ENCODE measurements around the gene GPLD1.
"Not testable (repeated sequence)": the region's sequence is repeated elsewhere in the genome, so short reads cannot be mapped to it uniquely, and the experiment has no call there.

The GPLD1 gene

GRCh38 chr6:24394061-24394779 is 95.2 kb downstream of the GPLD1 start:
- TF ChIP-seq CTCF (IDR thresholded peaks at IDR 0.05; ENCODE audit: borderline replicate concordance, insufficient read depth, low read depth, low read length) = no peak

GRCh38 chr6:24391756-24392405 is 97.5 kb downstream of the GPLD1 start:
- TF ChIP-seq CTCF (IDR thresholded peaks at IDR 0.05; ENCODE audit: borderline replicate concordance, insufficient read depth, low read depth, low read length) = no peak
- H3K4me3 ChIP-seq (ENCODE audit: low read depth, low read length) = no peak overlapping the region

More at GRCh38 chr6:24394061-24394779, 95.2 kb downstream of the GPLD1 start:
- no peak overlapping the region for H3K4me3 ChIP-seq (ENCODE audit: low read depth, low read length)

GRCh38 chr6:24391208-24391607 is 98.2 kb downstream of the GPLD1 start:
- no peak overlapping the region for H3K4me3 ChIP-seq (ENCODE audit: low read depth, low read length)
- no peak for TF ChIP-seq CTCF (IDR thresholded peaks at IDR 0.05; ENCODE audit: borderline replicate concordance, insufficient read depth, low read depth, low read length)

- H3K4me3 ChIP-seq (ENCODE audit: low read depth, low read length) = no peak overlapping the region
- TF ChIP-seq CTCF (IDR thresholded peaks at IDR 0.05; ENCODE audit: borderline replicate concordance, insufficient read depth, low read depth, low read length) = no peak
These were observed 101.6 kb downstream of the GPLD1 start for GRCh38 chr6:24387818-24388217.

GRCh38 chr6:24385536-24386269 is 103.7 kb downstream of the GPLD1 start:
- no peak overlapping the region for H3K4me3 ChIP-seq (ENCODE audit: low read depth, low read length)
- TF ChIP-seq CTCF (IDR thresholded peaks at IDR 0.05; ENCODE audit: borderline replicate concordance, insufficient read depth, low read depth, low read length) = no peak

- H3K4me3 ChIP-seq (ENCODE audit: low read depth, low read length) = not testable (repeated sequence)
These were observed 104.8 kb downstream of the GPLD1 start for GRCh38 chr6:24384369-24385130.

GRCh38 chr6:24382891-24383494 is 106.4 kb downstream of the GPLD1 start:
- H3K4me3 ChIP-seq (ENCODE audit: low read depth, low read length) = not testable (repeated sequence)
